HepG2 (cell line): ENCODE measurements around the gene ST8SIA1. TPM values are rescaled to one million over a fixed set of nuclear protein-coding genes. Genes with fewer than 3 reads are reported as not detected.

Experiments
- ATAC-seq: fragments of 200-7000 bp; cut with Tn5 transposase; 3 replicates; pipeline ENCODE4 v1.9.1; 2020; ENCODE audit warnings: mild to moderate bottlenecking, moderate library complexity
- BruUV-seq: library from RNA; stranded (reverse); fragments of 400-500 nt; replicated peaks from 2 replicates; lab custom pipeline; 2021; lab: Mats Ljungman, UMichigan
- CTCF ChIA-PET: fragments of 300-600 bp; formaldehyde crosslinking; extraction: SDS; loops from one replicate; lab custom pipeline; 2021; ENCODE audit warnings: low total read pairs, inconsistent platforms, low intra/inter-chr PET ratio; lab: Yijun Ruan, JAX
- POLR2A ChIA-PET: fragments of 350-600 bp; sonication (Branson Sonifier 250); formaldehyde crosslinking; loops from one replicate; lab custom pipeline; 2020; ENCODE audit warnings: antibody characterized with exemption, inconsistent platforms; lab: Yijun Ruan, JAX
- DNase-seq: peaks from one replicate; pipeline ENCODE4 v3.0.0-alpha.2; 2015; ENCODE audit warnings: low spot score
- FAIRE-seq: peaks from 3 replicates; lab custom pipeline; 2011; peaks lifted over from hg19 to GRCh38; lab: Jason Lieb, UNC
- H2AFZ ChIP-seq: one replicate; pipeline ENCODE4 v1.6.1; 2011; ENCODE audit warnings: low read length, inconsistent platforms
- H3K27ac ChIP-seq: fragments of 300-600 bp; 3 replicates; pipeline ENCODE4 v1.8.0; 2011; ENCODE audit warnings: mixed run types, mild to moderate bottlenecking, mixed read lengths, low read length, inconsistent platforms; ENCODE audit not compliant: insufficient read depth; ENCODE audit errors: extremely low read length
- H3K27me3 ChIP-seq, 2 experiments: fragments of 200-600 bp in 1 of 2; 2 replicates in 1 of 2; 3 replicates in 1 of 2; pipeline versions ENCODE4 v1.6.0 to v1.8.0; 2011; ENCODE audit warnings: low read length in 2 of 2, mild to moderate bottlenecking in 2 of 2, moderate library complexity in 2 of 2, inconsistent platforms in 1 of 2; ENCODE audit not compliant: insufficient read depth in 2 of 2, control insufficient read depth in 1 of 2
- H3K36me3 ChIP-seq, 2 experiments: fragments of 200-600 bp in 1 of 2; replicated peaks in 1 of 2; 2 replicates in 1 of 2; 3 replicates in 1 of 2; pipeline versions ENCODE4 v1.5.1 to v1.8.0; 2011; ENCODE audit warnings: low read length in 2 of 2, inconsistent platforms in 1 of 2; ENCODE audit not compliant: insufficient read depth in 2 of 2, control insufficient read depth in 1 of 2
- H3K4me1 ChIP-seq: 2 replicates; pipeline ENCODE4 v1.5.1; 2012; ENCODE audit warnings: low read length, inconsistent platforms; ENCODE audit not compliant: insufficient read depth
- H3K4me2 ChIP-seq: 2 replicates; pipeline ENCODE4 v1.6.0; 2011; ENCODE audit warnings: low read depth, low read length, inconsistent platforms
- H3K4me3 ChIP-seq, 3 experiments: fragments of 200-600 bp in 1 of 3; sonication (generic), shearing (Covaris generic) in 1 of 3; replicated peaks in 1 of 3; 2 replicates each; pipeline ENCODE4 v1.5.1; 2011 to 2016; ENCODE audit warnings: low read length in 3 of 3, inconsistent platforms in 2 of 3, low read depth in 2 of 3, mild to moderate bottlenecking in 2 of 3, control low read depth in 1 of 3, mixed read lengths in 1 of 3; ENCODE audit not compliant: insufficient read depth in 1 of 3
- H3K79me2 ChIP-seq: one replicate; pipeline ENCODE4 v1.6.1; 2011; ENCODE audit warnings: low read length, inconsistent platforms; ENCODE audit not compliant: insufficient read depth
- H3K9ac ChIP-seq: 2 replicates; pipeline ENCODE4 v1.6.0; 2011; ENCODE audit warnings: mild to moderate bottlenecking, low read depth, low read length, inconsistent platforms; ENCODE audit not compliant: insufficient read depth
- H3K9me3 ChIP-seq: 2 replicates; pipeline ENCODE4 v1.5.1; 2012; ENCODE audit warnings: mild to moderate bottlenecking, low read length
- H4K20me1 ChIP-seq: 2 replicates; pipeline ENCODE4 v1.6.0; 2011; ENCODE audit warnings: inconsistent platforms, mild to moderate bottlenecking, low read length, moderate library complexity; ENCODE audit not compliant: insufficient read depth
- ARID2 ChIP-seq: sonication (generic); formaldehyde crosslinking; IDR thresholded peaks from 2 replicates; pipeline ENCODE4 v1.8.1; 2022; ENCODE audit warnings: mild to moderate bottlenecking, missing genetic modification reagents, borderline replicate concordance
- MYPOP ChIP-seq: sonication (generic); formaldehyde crosslinking; IDR thresholded peaks from 2 replicates; pipeline ENCODE4 v1.8.1; 2023; ENCODE audit warnings: mild to moderate bottlenecking, moderate library complexity, missing genetic modification reagents
- NFE2L1 ChIP-seq: sonication (generic); formaldehyde crosslinking; IDR thresholded peaks from 2 replicates; pipeline ENCODE4 v1.4.0; 2020; ENCODE audit warnings: missing genetic modification reagents, mild to moderate bottlenecking, borderline replicate concordance
- SNAPC4 ChIP-seq: sonication (generic); formaldehyde crosslinking; IDR thresholded peaks from 2 replicates; pipeline ENCODE4 v1.4.0; 2020; ENCODE audit warnings: mild to moderate bottlenecking, missing genetic modification reagents
- ZNF256 ChIP-seq: sonication (generic); formaldehyde crosslinking; conservative IDR thresholded peaks from 2 replicates; pipeline ENCODE4 v1.4.0; 2020; ENCODE audit warnings: missing genetic modification reagents
- ZNF280B ChIP-seq: sonication (generic); formaldehyde crosslinking; IDR thresholded peaks from 2 replicates; pipeline ENCODE4 v1.5.0; 2020; ENCODE audit warnings: missing genetic modification reagents, mild to moderate bottlenecking, borderline replicate concordance
- ZNF431 ChIP-seq: sonication (generic); formaldehyde crosslinking; IDR thresholded peaks from 2 replicates; pipeline ENCODE4 v1.9.0; 2022; ENCODE audit warnings: missing genetic modification reagents, low read depth, mild to moderate bottlenecking, borderline replicate concordance
- ZNF549 ChIP-seq: sonication (generic); formaldehyde crosslinking; IDR thresholded peaks from 2 replicates; pipeline ENCODE4 v1.5.0; 2020; ENCODE audit warnings: missing genetic modification reagents
- ZNF766 ChIP-seq: sonication (generic); formaldehyde crosslinking; IDR thresholded peaks from 2 replicates; pipeline ENCODE4 v1.5.0; 2020; ENCODE audit warnings: missing genetic modification reagents, borderline replicate concordance
- ZNF782 ChIP-seq: sonication (generic); formaldehyde crosslinking; IDR thresholded peaks from 2 replicates; pipeline ENCODE4 v1.4.0; 2020; ENCODE audit warnings: missing genetic modification reagents, mild to moderate bottlenecking, borderline replicate concordance
- WGBS: methylation state at CpG from one replicate; pipeline ENCODE4 v1.1.6; 2017; ENCODE audit warnings: low lambda C conversion rate; 5-methylcytosine and 5-hydroxymethylcytosine counted together
- in situ Hi-C: cut with HindIII; loops from 2 replicates; pipeline ENCODE4 v1.10.0; 2017; ENCODE audit warnings: low pct_unique_long_range_greater_than_20kb; ENCODE audit not compliant: extremely low pct_ligation_motif_present
- intact Hi-C: fragments of 100-400 bp; cut with micrococcal nuclease; formaldehyde crosslinking; loops from one replicate; pipeline ENCODE4 v1.10.0; 2022; ENCODE audit not compliant: unreplicated experiment
- polyA plus RNA-seq, 8 experiments: library from polyadenylated mRNA; depleted of rRNA in 3 of 8; stranded (reverse) in 7 of 8; unstranded in 1 of 8; fragments of >200 nt; fragmentation: Illumina TruSeq in 4 of 8; extraction: Trizol in 4 of 8; gene quantifications; 2 replicates each; pipeline versions ENCODE4 v1.2.1 to v1.2.3, GENCODE V29; 2011 to 2016; ENCODE audit warnings: low read depth in 4 of 8, missing spikeins in 1 of 8, mixed read lengths in 1 of 8; ENCODE audit not compliant: insufficient read depth in 1 of 8
- total RNA-seq, 5 experiments: library from RNA; depleted of rRNA; stranded (reverse); fragments of >200 nt; fragmentation: Illumina TruSeq; extraction: Trizol; gene quantifications; 2 replicates each; pipeline ENCODE4 v1.2.3, GENCODE V29; 2016; ENCODE audit warnings: low read depth in 1 of 5

The ST8SIA1 gene
- total and polyA plus RNA-seq, 2 of the 13 experiments (the other 11 are each of a cell fraction or from before 2014, with no cell fraction given), result not detected

GRCh38 chr12:22335794-22336166, 1.3 kb upstream of the ST8SIA1 start:
- Histone ChIP-seq H3K4me1 (no peaks in the 10 kb centered on the region), H3K9me3 (no peaks in the 10 kb centered on the region), H3K27me3 (peaks cover 0 to 24% of the 10 kb centered on the region in 2 experiments; a peak in 3 of 5 replicates), H3K4me2 (peak overlapping the region; percentile 83), H4K20me1 (no peaks in the 10 kb centered on the region), H3K36me3 (no peaks in the 10 kb centered on the region), H3K27ac (no peak overlapping the region), H3K4me3 (peak overlapping the region in 1 of 3 experiments; percentile 68; a peak in 2 of 6 replicates), H3K79me2 (no peaks in the 10 kb centered on the region), H2AFZ (no peak overlapping the region), H3K9ac (no peak overlapping the region)
- FAIRE-seq (no peak), DNase-seq (no peak), ATAC-seq (peak; percentile 44)
- no TSS peak for BruUV-seq
- 17% methylated on average over 6 of the region's 6 CpGs for WGBS
- in situ Hi-C loops, result loop anchor here (5.0 kb wide), 1 partner anchor 233 kb away; no protein-coding TSS in a partner anchor
- ChIA-PET POLR2A (no interaction called here), CTCF (interaction anchor here (1.7 kb wide), 1 partner anchor 235 kb away, joined by 5 read pairs; no protein-coding TSS in a partner anchor)
- TF ChIP-seq ZNF431 (CRISPR knock-in tag) (no peak), ARID2 (CRISPR knock-in tag) (no peak), ZNF766 (CRISPR knock-in tag) (no peak), MYPOP (CRISPR knock-in tag) (no peak), NFE2L1 (CRISPR knock-in tag) (no peak), ZNF549 (no peak), ZNF782 (CRISPR knock-in tag) (no peak), SNAPC4 (no peak), ZNF256 (CRISPR knock-in tag) (no peak), ZNF280B (no peak)
- intact Hi-C loops, result loop anchor here (1.0 to 2.0 kb wide), 2 partner anchors 234 to 637 kb away; no protein-coding TSS in a partner anchor
